ENCODE results near the gene MDM2.

Gene MDM2

DNA sequence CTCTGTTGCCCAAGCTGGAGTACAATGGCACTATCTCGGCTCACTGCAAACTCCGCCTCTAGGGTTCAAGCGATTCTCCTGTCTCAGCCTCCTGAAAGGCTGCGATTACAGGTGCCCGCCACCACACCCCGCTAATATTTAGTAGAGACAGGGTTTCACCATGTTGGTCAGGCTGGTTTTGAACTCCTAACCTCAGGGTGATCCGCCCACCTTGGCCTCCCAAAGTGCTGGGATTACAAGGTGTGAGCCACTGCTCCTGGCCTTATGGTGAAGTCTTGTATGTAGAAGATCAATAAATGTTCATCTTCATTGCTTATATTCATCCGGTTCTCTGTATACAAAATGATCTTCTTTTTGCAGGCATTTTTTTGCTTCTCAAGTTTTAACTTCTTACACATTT lies 47.8 kb downstream of the MDM2 start:
- DNase-seq, result no peak

DNA sequence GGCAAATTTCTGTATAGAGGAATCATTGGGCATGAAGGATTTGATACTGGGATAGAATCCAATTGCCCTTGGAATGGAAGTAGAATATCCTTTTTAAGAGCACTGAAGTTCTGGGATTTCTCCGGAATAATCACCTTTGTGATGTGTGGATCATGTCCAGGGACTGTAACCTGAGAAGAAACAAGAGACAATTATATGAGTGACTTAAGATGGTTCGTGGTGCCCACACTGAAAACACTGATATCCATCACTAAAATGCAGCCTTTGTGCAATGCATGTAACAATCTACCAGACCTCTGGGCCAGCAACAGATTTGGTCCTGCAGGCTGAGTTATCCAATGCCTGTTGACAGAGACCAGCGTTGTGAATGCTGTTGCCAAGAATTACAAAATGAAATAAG lies 48.5 kb downstream of the MDM2 start:
- no peak for DNase-seq

DNA sequence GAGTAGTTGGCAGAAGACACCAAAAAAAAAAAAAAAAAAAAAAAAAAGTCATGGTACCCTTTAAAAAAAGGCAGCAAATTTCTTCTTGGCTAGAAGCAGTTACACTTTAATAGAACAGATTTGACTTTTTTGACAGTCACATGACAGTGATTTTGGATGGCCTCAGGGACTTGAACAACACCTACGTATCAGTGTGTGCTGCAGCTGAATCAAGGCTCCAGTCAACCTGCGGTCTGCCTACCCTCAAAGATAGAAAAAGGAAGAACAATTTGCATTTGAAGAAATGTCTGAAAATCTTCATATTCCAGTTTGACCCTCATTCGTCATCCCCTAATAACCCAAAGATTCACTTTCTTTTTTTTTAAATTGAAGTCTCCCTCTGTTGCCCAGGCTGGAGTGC lies 53.9 kb downstream of the MDM2 start:
- no peak for DNase-seq

- DNase-seq, result no peak
Observed at GRCh38 chr12:68863109-68863770, 55.3 kb downstream of the MDM2 start.

- DNase-seq, result peak; percentile 11
Observed at GRCh38 chr12:68863886-68864454, 56.0 kb downstream of the MDM2 start.

GRCh38 chr12:68864604-68865003 lies 56.6 kb downstream of the MDM2 start:
- DNase-seq, result no peak

DNA sequence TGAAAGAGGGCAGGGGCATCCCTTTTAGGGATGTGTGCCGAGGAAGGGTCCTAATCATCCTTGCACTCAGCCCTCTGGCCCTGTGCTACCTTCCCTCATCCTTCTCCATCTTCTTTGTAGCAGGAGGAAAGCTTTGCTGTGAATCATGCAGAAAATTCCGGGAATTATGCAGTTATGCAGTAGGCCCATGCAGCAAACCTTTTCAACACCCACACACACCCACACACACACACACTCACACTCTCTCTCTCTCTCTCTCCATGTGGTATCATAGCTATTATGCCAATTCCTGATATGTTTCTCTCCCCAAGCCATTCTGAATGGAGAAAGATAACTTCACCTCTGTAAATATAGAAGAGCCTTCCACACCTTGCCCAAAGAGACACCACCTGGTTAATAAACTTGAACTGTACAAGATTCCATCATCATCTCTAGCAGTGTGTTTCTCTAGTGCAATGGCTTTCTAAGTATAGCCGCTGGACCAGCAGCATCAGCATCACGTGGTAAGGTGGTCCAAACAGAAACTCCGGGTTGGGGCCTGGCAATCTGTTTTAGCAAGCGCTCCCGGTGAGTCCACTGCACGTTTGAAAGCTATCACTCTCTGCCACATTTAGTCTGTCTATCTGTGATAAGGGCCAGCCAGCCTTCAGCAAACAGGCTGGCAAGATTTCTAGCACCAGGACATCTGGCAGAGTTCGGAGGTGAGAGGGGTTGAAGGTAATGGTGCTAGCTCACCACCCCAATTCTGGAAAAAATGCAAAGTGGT lies 57.6 kb downstream of the MDM2 start:
- DNase-seq, result no peak

GRCh38 chr12:68866950-68867349 lies 59.0 kb downstream of the MDM2 start:
- DNase-seq, result no peak

DNA sequence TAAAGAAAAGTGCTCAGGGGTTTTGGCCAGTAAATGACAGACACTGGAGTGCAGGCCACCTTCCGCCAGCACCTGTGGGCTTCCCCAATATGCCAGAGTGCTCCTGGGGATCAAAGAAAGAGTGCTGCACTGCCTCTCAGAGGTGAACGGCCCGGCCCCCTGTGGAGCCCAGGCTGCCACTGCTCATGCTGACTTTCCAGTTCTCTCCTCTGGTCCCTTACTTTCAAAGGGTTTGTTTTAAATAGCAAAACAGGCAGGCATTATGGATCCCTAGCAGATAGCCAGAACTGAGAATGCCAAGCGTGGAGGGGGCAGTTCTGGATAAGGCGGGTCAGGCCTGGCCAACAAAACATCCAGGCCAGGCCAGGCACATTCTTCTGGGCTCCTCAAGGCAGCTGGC lies 59.6 kb downstream of the MDM2 start:
- DNase-seq, result no peak

DNA sequence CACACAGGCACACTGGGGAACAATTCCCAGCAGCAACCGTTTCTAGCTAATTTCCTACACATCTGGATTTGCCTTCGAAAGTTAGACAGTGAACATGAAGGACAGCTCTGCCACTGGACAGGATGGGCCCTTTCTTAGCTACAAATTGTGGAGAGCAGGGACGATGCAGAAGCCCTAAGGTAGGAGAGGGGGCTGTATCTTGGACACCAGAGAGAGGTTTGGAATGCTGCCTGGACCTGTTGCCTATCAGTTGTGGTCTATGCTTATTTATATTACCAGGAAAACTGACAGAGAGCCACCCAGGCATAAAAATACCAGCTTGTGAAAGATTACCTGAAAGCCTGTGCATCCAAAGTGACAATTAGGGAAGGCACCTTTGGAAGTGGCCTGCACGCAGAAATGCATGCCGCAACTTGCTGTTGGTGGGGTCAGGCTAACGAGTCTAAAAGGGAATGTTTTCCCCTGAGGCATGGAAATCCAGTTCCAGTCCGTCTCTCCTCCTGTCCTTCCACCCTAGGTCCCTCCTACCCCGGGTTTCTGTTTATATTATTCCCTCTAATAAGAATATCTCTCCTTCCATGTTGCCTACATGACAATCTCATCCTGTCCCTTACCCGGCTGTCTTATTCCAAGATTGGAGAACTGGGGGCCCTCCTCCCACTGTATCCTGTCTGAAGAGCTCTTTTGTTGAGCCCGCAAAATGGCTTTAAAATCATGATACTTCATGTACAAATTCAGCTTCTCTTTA lies 60.2 kb downstream of the MDM2 start:
- no peak for DNase-seq

GRCh38 chr12:68870011-68870410 lies 62.0 kb downstream of the MDM2 start:
- DNase-seq, result no peak

DNA sequence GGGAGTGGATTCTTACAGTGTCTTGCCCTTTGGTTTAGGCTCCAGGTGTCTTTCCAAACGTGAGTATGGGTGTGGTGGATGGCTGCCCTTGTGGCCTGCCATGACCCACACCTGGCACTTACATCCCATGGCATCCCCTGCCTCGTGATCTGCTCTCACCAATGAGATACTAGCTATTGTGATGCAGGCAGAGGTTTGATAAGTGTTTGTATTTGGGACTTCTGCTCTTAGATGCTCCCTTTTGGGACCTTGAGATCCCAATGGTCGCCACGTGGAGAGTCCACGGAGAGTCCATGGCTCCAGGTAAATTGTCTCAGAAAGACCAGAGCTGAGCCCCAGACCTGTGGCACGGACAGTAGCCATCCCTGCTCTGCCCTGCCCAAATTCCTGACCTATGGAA lies 62.5 kb downstream of the MDM2 start:
- DNase-seq, result no peak

GRCh38 chr12:68871396-68871795 lies 63.4 kb downstream of the MDM2 start:
- DNase-seq, result no peak

GRCh38 chr12:68871921-68872320 lies 63.9 kb downstream of the MDM2 start:
- DNase-seq, result no peak

- no peak for DNase-seq
Observed at GRCh38 chr12:68873316-68873715, 65.3 kb downstream of the MDM2 start.

- no peak for DNase-seq
Observed at GRCh38 chr12:68876461-68876860, 68.5 kb downstream of the MDM2 start.

- DNase-seq, result no peak
Observed at GRCh38 chr12:68877583-68877982, 69.6 kb downstream of the MDM2 start.

DNA sequence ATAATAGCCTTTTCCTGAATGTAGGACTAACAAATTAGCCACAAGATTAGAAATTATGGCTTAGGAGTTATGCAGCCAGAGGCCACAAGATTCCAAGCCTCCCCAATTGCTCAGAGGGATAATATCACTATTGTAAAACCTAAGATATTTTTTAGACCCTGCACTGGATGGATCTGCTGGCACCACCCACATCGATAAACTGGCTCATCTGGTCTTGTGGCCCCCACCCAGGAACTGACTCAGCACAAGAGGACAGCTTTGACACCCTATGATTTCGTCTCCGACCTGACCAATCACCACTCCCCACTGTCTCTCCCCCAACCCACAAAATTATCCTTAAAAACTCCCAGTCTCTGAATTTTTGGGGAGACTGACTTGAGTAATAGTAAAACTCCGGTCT lies 70.3 kb downstream of the MDM2 start:
- no peak for DNase-seq

- no peak for DNase-seq
Observed at GRCh38 chr12:68878846-68879245, 70.9 kb downstream of the MDM2 start.

DNA sequence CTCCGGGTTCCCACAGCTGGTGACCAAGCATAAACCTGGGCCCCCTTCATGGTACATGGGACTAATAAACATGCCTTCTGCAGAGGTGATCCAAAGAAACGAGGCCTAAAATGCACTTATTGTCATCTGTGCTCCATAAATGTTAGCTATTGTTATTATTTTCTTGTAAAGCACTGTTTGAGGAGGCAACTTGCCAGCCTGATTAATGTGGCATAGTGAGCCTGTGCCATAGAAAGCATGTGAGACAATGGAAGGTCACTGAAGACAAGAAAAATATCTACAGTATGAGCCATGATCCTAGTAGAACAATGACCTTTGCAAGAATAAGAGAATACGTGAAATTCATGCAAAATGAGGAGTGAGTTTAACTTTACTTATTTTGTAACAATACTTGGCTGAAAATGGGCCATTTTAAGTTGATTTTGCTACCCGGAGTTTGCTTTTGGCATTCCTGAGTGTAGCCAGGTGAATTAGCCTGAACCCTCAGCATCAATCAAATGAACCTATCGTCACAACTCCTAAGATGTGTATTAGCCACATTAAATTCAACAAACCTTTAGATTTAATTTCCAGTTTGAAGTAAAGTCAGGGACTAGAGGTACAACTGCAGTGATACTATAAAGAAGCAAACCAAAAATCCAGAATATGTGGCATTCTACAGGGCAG lies 72.8 kb downstream of the MDM2 start:
- DNase-seq, result peak; percentile 3

DNA sequence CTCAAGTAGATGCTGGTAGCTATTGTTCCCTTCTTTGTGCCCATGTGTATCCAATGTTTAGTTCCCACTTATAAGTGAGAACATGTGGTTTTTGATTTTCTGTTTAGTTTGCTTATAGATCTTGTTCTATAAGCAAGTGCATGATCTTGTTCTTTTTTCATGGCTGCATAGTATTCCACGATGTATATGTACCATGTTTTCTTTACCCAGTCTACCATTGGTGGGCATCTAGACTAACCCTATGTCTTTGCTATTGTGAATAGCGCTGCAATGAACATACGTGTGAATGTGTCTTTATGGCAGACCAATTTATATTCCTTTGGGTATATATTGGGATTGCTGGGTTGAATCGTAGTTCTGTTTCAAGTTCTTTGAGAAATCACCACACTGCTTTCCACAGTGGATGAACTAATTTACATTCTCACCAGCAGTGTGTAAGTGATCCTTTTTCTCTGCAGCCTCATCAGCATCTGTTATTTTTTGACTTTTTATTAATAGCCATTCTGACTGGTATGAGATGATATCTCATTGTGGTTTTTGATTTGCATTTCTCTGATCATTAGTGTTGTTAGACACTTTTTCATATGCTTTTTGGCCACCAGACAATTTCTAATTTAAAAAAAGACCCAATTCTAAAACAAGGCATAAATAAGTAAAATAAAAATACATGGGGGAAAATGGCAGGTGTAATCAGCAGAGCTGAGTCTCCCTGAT lies 74.4 kb downstream of the MDM2 start:
- DNase-seq, result no peak

DNA sequence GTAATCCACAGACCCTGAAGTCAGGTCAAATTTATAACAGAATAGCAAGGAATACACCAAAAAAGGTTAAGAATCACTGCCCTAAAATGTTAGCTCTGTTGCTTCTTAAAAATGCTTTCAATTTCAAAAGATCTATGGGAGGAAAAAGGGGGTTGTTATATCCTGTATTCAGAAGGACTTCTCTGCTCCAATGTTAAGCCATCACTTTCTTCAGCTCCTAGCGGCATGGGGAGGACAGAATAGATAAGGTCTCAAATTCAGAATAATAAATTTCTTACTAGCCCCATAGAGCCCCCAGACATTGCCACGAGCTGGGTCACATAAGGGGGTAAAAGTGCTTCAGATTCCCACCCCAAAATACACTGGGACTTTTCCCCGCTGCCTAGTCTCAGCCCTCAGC lies 75.2 kb downstream of the MDM2 start:
- DNase-seq, result no peak
